Measurements from ENCODE around the gene MED7. TPM values are rescaled to one million over a fixed set of nuclear protein-coding genes. Genes with fewer than 3 reads are reported as not detected.

The MED7 gene
- total and polyA plus RNA-seq, 2 donors (not counting 1 experiment from before 2014, with no cell fraction given): 5.8 to 21.4 TPM

DNA sequence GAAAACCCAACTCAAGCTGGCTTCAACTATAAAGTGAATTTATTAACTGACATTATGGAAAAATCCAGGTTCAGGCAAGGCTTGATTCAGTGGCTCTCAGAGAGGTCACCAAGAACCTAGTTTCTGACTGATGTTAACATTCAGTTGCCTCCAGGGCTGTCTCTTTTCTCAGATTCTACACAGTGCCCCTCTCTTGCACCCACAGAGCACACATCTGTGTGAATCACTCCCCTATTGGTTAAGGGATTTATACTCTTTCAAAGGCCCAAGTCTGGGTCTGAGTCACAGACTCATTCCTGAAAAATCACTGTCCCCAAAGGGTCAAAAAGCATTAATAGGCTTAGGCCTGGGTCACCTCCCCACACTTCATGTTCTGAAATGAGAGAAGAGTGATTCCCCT lies 27.7 kb downstream of the MED7 start:
- Histone ChIP-seq H3K4me2 (replicated peaks; ENCODE audit: low read depth, low read length, poor library complexity, severe bottlenecking) (no peak overlapping the region), H4K20me1 (ENCODE audit: control insufficient read depth, insufficient read depth, low read length, poor library complexity, severe bottlenecking) (no peaks in the 10 kb centered on the region), H3K27me3 (replicated peaks in 1 of 4; ENCODE audit: control extremely low read depth in 1 of 4, control insufficient read depth in 3 of 4, insufficient read depth in 4 of 4, low read length in 3 of 4) (no peaks in the 10 kb centered on the region), H3K36me3 (replicated peaks in 1 of 2; ENCODE audit: control extremely low read depth in 1 of 2, control insufficient read depth in 1 of 2, extremely low read depth in 1 of 2, insufficient read depth in 2 of 2, low read length in 1 of 2) (no peaks in the 10 kb centered on the region), H3K4me1 (ENCODE audit: control insufficient read depth in 2 of 2, insufficient read depth in 2 of 2, low read length in 2 of 2) (peaks cover under 1 to 1% of the 10 kb centered on the region in 2 donors), H3K79me2 (ENCODE audit: control insufficient read depth, insufficient read depth, low read length) (no peaks in the 10 kb centered on the region), H3K9me3 (ENCODE audit: control extremely low read depth in 1 of 3, control insufficient read depth in 2 of 3, insufficient read depth in 1 of 3, low read length in 2 of 3) (peaks cover 0 to 3% (median 0%) of the 10 kb centered on the region in 3 donors), H3K9ac (ENCODE audit: low read length) (no peak overlapping the region), H3K4me3 (ENCODE audit: control extremely low read depth in 1 of 5, extremely low read depth in 1 of 5, insufficient read depth in 1 of 5, low read depth in 2 of 5, low read length in 4 of 5) (no peak overlapping the region), H3K27ac (ENCODE audit: low read length in 2 of 2) (no peak overlapping the region), H2AFZ (ENCODE audit: insufficient read depth, low read depth, low read length, poor library complexity, severe bottlenecking) (no peak overlapping the region)
- H3K9me3 Mint-ChIP-seq (ENCODE audit: insufficient read depth): no peaks in the 10 kb centered on the region
- peaks cover under 1% of the 10 kb centered on the region for H3K4me1 Mint-ChIP-seq
- CTCF ChIA-PET: interaction anchor here (0.7 to 2.2 kb wide), 2 partner anchors 17 to 46 kb away, joined by 4 to 7 read pairs; no protein-coding TSS in a partner anchor
- no peak overlapping the region for H3K4me3 Mint-ChIP-seq
- no peak overlapping the region for H3K27ac Mint-ChIP-seq
- no peak for TF ChIP-seq EZH2 (IDR thresholded peaks at IDR 0.05; ENCODE audit: borderline replicate concordance, insufficient read depth, low read depth, low read length, poor library complexity, severe bottlenecking)
- TF ChIP-seq, protein P1, sequence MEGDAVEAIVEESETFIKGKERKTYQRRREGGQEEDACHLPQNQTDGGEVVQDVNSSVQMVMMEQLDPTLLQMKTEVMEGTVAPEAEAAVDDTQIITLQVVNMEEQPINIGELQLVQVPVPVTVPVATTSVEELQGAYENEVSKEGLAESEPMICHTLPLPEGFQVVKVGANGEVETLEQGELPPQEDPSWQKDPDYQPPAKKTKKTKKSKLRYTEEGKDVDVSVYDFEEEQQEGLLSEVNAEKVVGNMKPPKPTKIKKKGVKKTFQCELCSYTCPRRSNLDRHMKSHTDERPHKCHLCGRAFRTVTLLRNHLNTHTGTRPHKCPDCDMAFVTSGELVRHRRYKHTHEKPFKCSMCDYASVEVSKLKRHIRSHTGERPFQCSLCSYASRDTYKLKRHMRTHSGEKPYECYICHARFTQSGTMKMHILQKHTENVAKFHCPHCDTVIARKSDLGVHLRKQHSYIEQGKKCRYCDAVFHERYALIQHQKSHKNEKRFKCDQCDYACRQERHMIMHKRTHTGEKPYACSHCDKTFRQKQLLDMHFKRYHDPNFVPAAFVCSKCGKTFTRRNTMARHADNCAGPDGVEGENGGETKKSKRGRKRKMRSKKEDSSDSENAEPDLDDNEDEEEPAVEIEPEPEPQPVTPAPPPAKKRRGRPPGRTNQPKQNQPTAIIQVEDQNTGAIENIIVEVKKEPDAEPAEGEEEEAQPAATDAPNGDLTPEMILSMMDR (IDR thresholded peaks at IDR 0.05): no peak
- ATAC-seq (ENCODE audit: low read depth) (no peak), DNase-seq (no peak)
- POLR2A ChIA-PET: no interaction called here
- H3K27me3 Mint-ChIP-seq: no peaks in the 10 kb centered on the region
- intact Hi-C loops (cut with micrococcal nuclease): no loop called here

DNA sequence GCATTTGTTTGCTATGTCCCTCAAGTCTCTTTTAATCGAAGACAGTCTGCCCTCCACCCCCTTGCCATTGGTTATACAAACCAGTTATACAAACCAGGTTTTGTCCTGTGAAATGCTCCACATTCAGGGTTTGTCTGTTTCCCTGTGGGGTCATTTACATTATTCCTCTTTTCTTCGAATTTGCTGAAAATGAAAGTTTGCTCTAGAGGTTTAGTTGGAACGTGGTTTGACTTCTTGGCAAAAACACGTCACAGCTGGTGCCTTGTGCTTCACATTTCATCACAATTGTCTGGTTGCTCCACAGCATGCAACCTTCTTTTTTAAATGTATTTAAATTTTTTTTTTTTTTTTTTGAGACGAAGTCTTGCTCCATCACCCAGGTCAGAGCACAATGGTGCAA lies 29.7 kb downstream of the MED7 start:
- POLR2A ChIA-PET: no interaction called here
- Mint-ChIP-seq H3K4me3 (no peak overlapping the region), H3K27me3 (no peaks in the 10 kb centered on the region), H3K27ac (no peak overlapping the region), H3K9me3 (ENCODE audit: insufficient read depth) (no peaks in the 10 kb centered on the region), H3K4me1 (peaks cover 18% of the 10 kb centered on the region)
- Histone ChIP-seq H3K9me3 (ENCODE audit: control extremely low read depth in 1 of 3, control insufficient read depth in 2 of 3, insufficient read depth in 1 of 3, low read length in 2 of 3) (no peaks in the 10 kb centered on the region), H3K27ac (ENCODE audit: low read length in 2 of 2) (no peak overlapping the region), H3K27me3 (replicated peaks in 1 of 4; ENCODE audit: control extremely low read depth in 1 of 4, control insufficient read depth in 3 of 4, insufficient read depth in 4 of 4, low read length in 3 of 4) (no peaks in the 10 kb centered on the region), H3K4me3 (ENCODE audit: control extremely low read depth in 1 of 5, extremely low read depth in 1 of 5, insufficient read depth in 1 of 5, low read depth in 2 of 5, low read length in 4 of 5) (no peak overlapping the region), H3K79me2 (ENCODE audit: control insufficient read depth, insufficient read depth, low read length) (no peaks in the 10 kb centered on the region), H3K4me2 (replicated peaks; ENCODE audit: low read depth, low read length, poor library complexity, severe bottlenecking) (no peak overlapping the region), H3K36me3 (replicated peaks in 1 of 2; ENCODE audit: control extremely low read depth in 1 of 2, control insufficient read depth in 1 of 2, extremely low read depth in 1 of 2, insufficient read depth in 2 of 2, low read length in 1 of 2) (no peaks in the 10 kb centered on the region), H4K20me1 (ENCODE audit: control insufficient read depth, insufficient read depth, low read length, poor library complexity, severe bottlenecking) (no peaks in the 10 kb centered on the region), H3K4me1 (ENCODE audit: control insufficient read depth in 2 of 2, insufficient read depth in 2 of 2, low read length in 2 of 2) (peaks cover 19 to 21% of the 10 kb centered on the region in 2 donors), H3K9ac (ENCODE audit: low read length) (no peak overlapping the region), H2AFZ (ENCODE audit: insufficient read depth, low read depth, low read length, poor library complexity, severe bottlenecking) (no peak overlapping the region)
- intact Hi-C loops (cut with micrococcal nuclease): no loop called here
- no peak for DNase-seq
- TF ChIP-seq, protein P1 (IDR thresholded peaks at IDR 0.05): no peak
- TF ChIP-seq EZH2 (IDR thresholded peaks at IDR 0.05; ENCODE audit: borderline replicate concordance, insufficient read depth, low read depth, low read length, poor library complexity, severe bottlenecking): no peak
- 83% methylated on average over 1 of the region's 5 CpGs for WGBS (ENCODE audit: insufficient coverage)
- CTCF ChIA-PET: no interaction called here
- ATAC-seq (ENCODE audit: low read depth): no peak
